HFFc6 (cell line): ENCODE measurements around the gene RUFY3. TPM values are rescaled to one million over a fixed set of nuclear protein-coding genes. Genes with fewer than 3 reads are reported as not detected.

Source experiments
- DNase-seq: peaks from one replicate; pipeline ENCODE4 v3.0.0-alpha.2; 2018
- H3K27ac Mint-ChIP-seq: 2 replicates; pipeline ENCODE4 v1.8.0; 2020; ENCODE audit warnings: mild to moderate bottlenecking, mixed read lengths
- H3K27me3 Mint-ChIP-seq: 2 replicates; pipeline ENCODE4 v1.8.0; 2021; ENCODE audit warnings: mild to moderate bottlenecking, moderate library complexity, mixed read lengths; ENCODE audit not compliant: insufficient read depth
- H3K36me3 Mint-ChIP-seq: 2 replicates; pipeline ENCODE4 v1.8.0; 2021; ENCODE audit warnings: low read depth, mixed read lengths
- H3K4me1 Mint-ChIP-seq: 2 replicates; pipeline ENCODE4 v1.8.0; 2020; ENCODE audit warnings: low read depth, mixed read lengths
- H3K4me3 Mint-ChIP-seq: 2 replicates; pipeline ENCODE4 v1.8.0; 2020; ENCODE audit warnings: mild to moderate bottlenecking, moderate library complexity, mixed read lengths
- H3K9me3 Mint-ChIP-seq: 2 replicates; pipeline ENCODE4 v1.8.0; 2020; ENCODE audit warnings: mild to moderate bottlenecking, mixed read lengths
- CTCF ChIP-seq: fragments of 200-600 bp; sonication (generic); IDR thresholded peaks from 2 replicates; pipeline ENCODE4 v1.5.0; 2021; ENCODE audit warnings: antibody characterized with exemption, mild to moderate bottlenecking
- total RNA-seq, 6 experiments: library from RNA; stranded (reverse); fragmentation: NEBNext Ultra II Directional; extraction: Animal tissue kit (Norgen Biotek cat#: 25700); gene quantifications; 2 replicates in 1 of 6; 3 replicates in 5 of 6; pipeline ENCODE4 v1.2.3, GENCODE V29; 2021

Gene RUFY3
- total RNA-seq, 6 experiments from 2014 or later = 35.7 to 44.8 (median 38.4) TPM

- Mint-ChIP-seq H3K27ac (no peak overlapping the region; the same call in 1 of the 2 replicates), H3K4me3 (no peak overlapping the region), H3K27me3 (peaks cover 2% of the 10 kb centered on the region; the same call in 1 of the 2 replicates), H3K9me3 (no peaks in the 10 kb centered on the region), H3K36me3 (peaks cover 21% of the 10 kb centered on the region), H3K4me1 (peaks cover 12% of the 10 kb centered on the region; the same call in 1 of the 2 replicates)
- TF ChIP-seq CTCF = no peak
- no peak for DNase-seq
These were observed 96.5 kb downstream of the RUFY3 start for GRCh38 chr4:70818173-70818855.

GRCh38 chr4:70818921-70819320 lies 97.2 kb downstream of the RUFY3 start:
- Mint-ChIP-seq H3K4me1 (peaks cover 12% of the 10 kb centered on the region; the same call in 1 of the 2 replicates), H3K36me3 (peaks cover 21% of the 10 kb centered on the region), H3K27ac (no peak overlapping the region), H3K9me3 (no peaks in the 10 kb centered on the region), H3K4me3 (no peak overlapping the region), H3K27me3 (peaks cover 2% of the 10 kb centered on the region; the same call in 1 of the 2 replicates)
- no peak for TF ChIP-seq CTCF
- DNase-seq = no peak

- Mint-ChIP-seq H3K36me3 (peaks cover 47% of the 10 kb centered on the region), H3K9me3 (no peaks in the 10 kb centered on the region), H3K27ac (no peak overlapping the region), H3K27me3 (no peaks in the 10 kb centered on the region), H3K4me1 (peaks cover 12% of the 10 kb centered on the region), H3K4me3 (no peak overlapping the region)
- no peak for DNase-seq
- TF ChIP-seq CTCF = no peak
These were observed 107.3 kb downstream of the RUFY3 start for GRCh38 chr4:70829015-70829414.

GRCh38 chr4:70829492-70829891 lies 107.7 kb downstream of the RUFY3 start:
- no peaks in the 10 kb centered on the region for H3K27me3 Mint-ChIP-seq
- no peaks in the 10 kb centered on the region for H3K9me3 Mint-ChIP-seq
- H3K4me1 Mint-ChIP-seq = peaks cover 14% of the 10 kb centered on the region
- no peak overlapping the region for H3K4me3 Mint-ChIP-seq
- no peak overlapping the region for H3K27ac Mint-ChIP-seq
- H3K36me3 Mint-ChIP-seq = peaks cover 47% of the 10 kb centered on the region
- no peak for TF ChIP-seq CTCF
- no peak for DNase-seq

GRCh38 chr4:70830054-70830453 lies 108.3 kb downstream of the RUFY3 start:
- Mint-ChIP-seq H3K27me3 (no peaks in the 10 kb centered on the region), H3K4me1 (peaks cover 14% of the 10 kb centered on the region), H3K27ac (no peak overlapping the region), H3K9me3 (no peaks in the 10 kb centered on the region), H3K4me3 (no peak overlapping the region), H3K36me3 (peaks cover 47% of the 10 kb centered on the region)
- DNase-seq = no peak
- TF ChIP-seq CTCF = no peak
